ENCODE results near the gene PIP4K2A.
A peak's percentile ranks its signal among the peaks of the same experiment; 100 is the strongest.

The PIP4K2A gene

GRCh38 chr10:22617051-22617450, 97.3 kb downstream of the PIP4K2A start:
- DNase-seq = no peak

- no peak for DNase-seq
These were observed 98.4 kb downstream of the PIP4K2A start for GRCh38 chr10:22615819-22616499.

- no peak for DNase-seq
These were observed 99.3 kb downstream of the PIP4K2A start for GRCh38 chr10:22615101-22615500.

- DNase-seq = no peak
These were observed 101.4 kb downstream of the PIP4K2A start for GRCh38 chr10:22613011-22613410.

- no peak for DNase-seq
These were observed 102.1 kb downstream of the PIP4K2A start for GRCh38 chr10:22612318-22612717.

- DNase-seq = peak; percentile 56
These were observed 102.8 kb downstream of the PIP4K2A start for GRCh38 chr10:22611425-22612115.

GRCh38 chr10:22610610-22611009, 103.8 kb downstream of the PIP4K2A start:
- no peak for DNase-seq

- no peak for DNase-seq
These were observed 104.5 kb downstream of the PIP4K2A start for GRCh38 chr10:22609719-22610465.

- DNase-seq = no peak
These were observed 105.1 kb downstream of the PIP4K2A start for GRCh38 chr10:22609251-22609650.

- DNase-seq = no peak
These were observed 107.1 kb downstream of the PIP4K2A start for GRCh38 chr10:22607261-22607660.

- no peak for DNase-seq
These were observed 108.2 kb downstream of the PIP4K2A start for GRCh38 chr10:22606164-22606614.

GRCh38 chr10:22605168-22605567, 109.2 kb downstream of the PIP4K2A start:
- DNase-seq = no peak

- no peak for DNase-seq
These were observed 109.8 kb downstream of the PIP4K2A start for GRCh38 chr10:22604344-22605126.

GRCh38 chr10:22603581-22603980, 110.8 kb downstream of the PIP4K2A start:
- DNase-seq = no peak

- no peak for DNase-seq
These were observed 112.8 kb downstream of the PIP4K2A start for GRCh38 chr10:22601618-22602017.

GRCh38 chr10:22599636-22600228, 114.6 kb downstream of the PIP4K2A start:
- no peak for DNase-seq

GRCh38 chr10:22599048-22599561, 115.3 kb downstream of the PIP4K2A start:
- DNase-seq = no peak

- DNase-seq = no peak
These were observed 115.9 kb downstream of the PIP4K2A start for GRCh38 chr10:22598478-22598877.

GRCh38 chr10:22597138-22597537, 117.2 kb downstream of the PIP4K2A start:
- DNase-seq = no peak

- no peak for DNase-seq
These were observed 120.7 kb downstream of the PIP4K2A start for GRCh38 chr10:22593636-22594198.

GRCh38 chr10:22593026-22593425, 121.4 kb downstream of the PIP4K2A start:
- no peak for DNase-seq
